Measurements from ENCODE around the gene SETD2.
A peak's percentile ranks its signal among the peaks of the same experiment; 100 is the strongest.

The SETD2 gene

GRCh38 chr3:47012342-47013230 is 151.3 kb downstream of the SETD2 start:
- Histone ChIP-seq H3K4me3 (ENCODE audit: low read depth, low read length) (no peak overlapping the region), H3K36me3 (ENCODE audit: control insufficient read depth, insufficient read depth, low read length) (peaks cover 7% of the 10 kb centered on the region), H3K9ac (ENCODE audit: low read depth, low read length) (no peak overlapping the region), H3K9me3 (ENCODE audit: control insufficient read depth, insufficient read depth, low read length) (no peaks in the 10 kb centered on the region), H3K27me3 (ENCODE audit: control insufficient read depth, insufficient read depth, low read length) (no peaks in the 10 kb centered on the region), H3K4me1 (ENCODE audit: control insufficient read depth, insufficient read depth, low read length) (no peaks in the 10 kb centered on the region)

- H3K4me3 ChIP-seq (ENCODE audit: low read depth, low read length) = no peak overlapping the region
- no peaks in the 10 kb centered on the region for H3K4me1 ChIP-seq (ENCODE audit: control insufficient read depth, insufficient read depth, low read length)
- no peak overlapping the region for H3K9ac ChIP-seq (ENCODE audit: low read depth, low read length)
- no peaks in the 10 kb centered on the region for H3K27me3 ChIP-seq (ENCODE audit: control insufficient read depth, insufficient read depth, low read length)
- peaks cover 6% of the 10 kb centered on the region for H3K36me3 ChIP-seq (ENCODE audit: control insufficient read depth, insufficient read depth, low read length)
- H3K9me3 ChIP-seq (ENCODE audit: control insufficient read depth, insufficient read depth, low read length) = no peaks in the 10 kb centered on the region
These were observed 152.5 kb downstream of the SETD2 start for GRCh38 chr3:47011371-47011770.

DNA sequence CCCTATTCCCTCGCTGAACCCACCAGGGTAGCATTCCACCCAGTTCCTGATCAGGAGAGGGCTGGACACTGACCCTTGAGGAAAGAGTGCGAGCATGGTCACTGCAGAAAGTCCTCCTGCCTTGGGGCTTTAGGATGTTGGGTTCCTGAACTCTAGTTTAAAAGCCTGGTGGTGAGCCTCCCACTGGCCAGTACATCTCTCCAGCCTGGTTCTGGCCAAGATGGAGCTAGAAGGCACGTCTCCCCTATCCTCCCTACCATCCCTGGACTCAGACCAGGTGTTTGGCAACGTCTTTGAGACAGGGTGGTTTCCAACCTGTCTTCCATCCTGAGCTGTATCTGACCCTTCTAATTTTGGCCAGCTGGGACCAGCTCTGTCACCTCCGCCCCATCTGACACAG is 153.0 kb downstream of the SETD2 start:
- Histone ChIP-seq H3K36me3 (ENCODE audit: control insufficient read depth, insufficient read depth, low read length) (peaks cover 11% of the 10 kb centered on the region), H3K9me3 (ENCODE audit: control insufficient read depth, insufficient read depth, low read length) (no peaks in the 10 kb centered on the region), H3K9ac (ENCODE audit: low read depth, low read length) (no peak overlapping the region), H3K4me3 (ENCODE audit: low read depth, low read length) (no peak overlapping the region), H3K4me1 (ENCODE audit: control insufficient read depth, insufficient read depth, low read length) (no peaks in the 10 kb centered on the region), H3K27me3 (ENCODE audit: control insufficient read depth, insufficient read depth, low read length) (no peaks in the 10 kb centered on the region)

DNA sequence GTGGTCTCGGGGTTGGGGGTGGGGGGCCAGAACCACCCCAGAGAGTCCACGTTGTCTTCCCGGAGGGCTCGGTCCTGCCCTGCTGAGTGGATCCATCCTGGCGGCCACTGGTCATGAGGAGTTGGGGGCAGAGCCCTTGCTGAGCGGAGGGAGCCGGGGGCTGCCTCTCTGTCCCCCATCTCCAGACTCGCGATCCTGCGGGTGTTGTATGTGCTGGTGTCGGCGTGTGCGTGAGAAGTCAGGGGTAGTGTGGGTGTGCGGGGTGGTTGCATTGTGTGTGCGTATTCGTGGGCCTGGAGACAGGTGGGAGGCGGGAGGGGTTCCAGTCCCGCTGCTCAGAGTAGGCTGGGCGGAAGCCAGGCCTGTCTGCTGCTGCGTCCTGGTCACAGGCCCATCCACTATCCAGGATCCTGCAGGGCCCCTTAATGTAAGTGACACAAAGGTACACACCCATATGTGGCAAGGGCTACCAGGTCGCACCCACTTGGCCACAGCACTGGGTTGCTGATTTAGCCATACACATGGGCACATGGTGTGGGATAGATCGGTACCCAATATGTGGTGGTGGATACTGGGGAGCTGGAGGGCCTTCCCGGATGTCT is 153.7 kb downstream of the SETD2 start:
- Histone ChIP-seq H3K27me3 (ENCODE audit: control insufficient read depth, insufficient read depth, low read length) (no peaks in the 10 kb centered on the region), H3K36me3 (ENCODE audit: control insufficient read depth, insufficient read depth, low read length) (peaks cover 18% of the 10 kb centered on the region), H3K9ac (ENCODE audit: low read depth, low read length) (peak overlapping the region; percentile 94), H3K9me3 (ENCODE audit: control insufficient read depth, insufficient read depth, low read length) (no peaks in the 10 kb centered on the region), H3K4me1 (ENCODE audit: control insufficient read depth, insufficient read depth, low read length) (no peaks in the 10 kb centered on the region), H3K4me3 (ENCODE audit: low read depth, low read length) (peak overlapping the region; percentile 79)

- H3K9me3 ChIP-seq (ENCODE audit: control insufficient read depth, insufficient read depth, low read length) = no peaks in the 10 kb centered on the region
- peaks cover 25% of the 10 kb centered on the region for H3K36me3 ChIP-seq (ENCODE audit: control insufficient read depth, insufficient read depth, low read length)
- no peaks in the 10 kb centered on the region for H3K4me1 ChIP-seq (ENCODE audit: control insufficient read depth, insufficient read depth, low read length)
- H3K4me3 ChIP-seq (ENCODE audit: low read depth, low read length) = peak overlapping the region; percentile 79
- H3K9ac ChIP-seq (ENCODE audit: low read depth, low read length) = peak overlapping the region; percentile 94
- no peaks in the 10 kb centered on the region for H3K27me3 ChIP-seq (ENCODE audit: control insufficient read depth, insufficient read depth, low read length)
These were observed 154.4 kb downstream of the SETD2 start for GRCh38 chr3:47009225-47010110.

GRCh38 chr3:47008851-47009224 is 155.1 kb downstream of the SETD2 start:
- Histone ChIP-seq H3K9ac (ENCODE audit: low read depth, low read length) (no peak overlapping the region), H3K9me3 (ENCODE audit: control insufficient read depth, insufficient read depth, low read length) (no peaks in the 10 kb centered on the region), H3K4me3 (ENCODE audit: low read depth, low read length) (peak overlapping the region; percentile 43), H3K36me3 (ENCODE audit: control insufficient read depth, insufficient read depth, low read length) (peaks cover 32% of the 10 kb centered on the region), H3K27me3 (ENCODE audit: control insufficient read depth, insufficient read depth, low read length) (no peaks in the 10 kb centered on the region), H3K4me1 (ENCODE audit: control insufficient read depth, insufficient read depth, low read length) (no peaks in the 10 kb centered on the region)

GRCh38 chr3:47008234-47008796 is 155.6 kb downstream of the SETD2 start:
- Histone ChIP-seq H3K36me3 (ENCODE audit: control insufficient read depth, insufficient read depth, low read length) (peaks cover 37% of the 10 kb centered on the region), H3K27me3 (ENCODE audit: control insufficient read depth, insufficient read depth, low read length) (no peaks in the 10 kb centered on the region), H3K4me3 (ENCODE audit: low read depth, low read length) (peak overlapping the region; percentile 43), H3K9ac (ENCODE audit: low read depth, low read length) (no peak overlapping the region), H3K4me1 (ENCODE audit: control insufficient read depth, insufficient read depth, low read length) (no peaks in the 10 kb centered on the region), H3K9me3 (ENCODE audit: control insufficient read depth, insufficient read depth, low read length) (no peaks in the 10 kb centered on the region)

GRCh38 chr3:47007482-47008233 is 156.3 kb downstream of the SETD2 start:
- Histone ChIP-seq H3K9me3 (ENCODE audit: control insufficient read depth, insufficient read depth, low read length) (no peaks in the 10 kb centered on the region), H3K4me3 (ENCODE audit: low read depth, low read length) (no peak overlapping the region), H3K36me3 (ENCODE audit: control insufficient read depth, insufficient read depth, low read length) (peaks cover 43% of the 10 kb centered on the region), H3K9ac (ENCODE audit: low read depth, low read length) (no peak overlapping the region), H3K27me3 (ENCODE audit: control insufficient read depth, insufficient read depth, low read length) (no peaks in the 10 kb centered on the region), H3K4me1 (ENCODE audit: control insufficient read depth, insufficient read depth, low read length) (no peaks in the 10 kb centered on the region)

DNA sequence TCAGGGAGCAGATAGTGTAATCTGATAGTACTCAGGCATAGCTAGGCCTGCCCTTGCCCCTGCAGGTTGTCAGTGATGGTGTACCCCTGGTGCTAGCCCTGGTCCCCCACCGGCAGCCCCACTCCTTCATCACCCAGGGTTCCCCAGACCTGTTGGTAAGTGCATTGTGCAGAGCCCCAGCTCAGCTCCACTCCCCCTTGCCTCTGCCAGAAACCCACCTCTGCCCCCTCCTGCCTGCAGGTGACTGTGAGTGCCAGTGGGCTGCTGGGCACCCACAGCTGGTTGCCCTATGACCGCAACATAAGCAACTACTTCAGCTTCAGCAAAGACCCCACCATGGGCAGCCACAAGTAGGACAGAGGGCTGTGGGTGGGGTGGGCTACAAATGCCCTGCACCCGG is 156.9 kb downstream of the SETD2 start:
- Histone ChIP-seq H3K4me3 (ENCODE audit: low read depth, low read length) (no peak overlapping the region), H3K36me3 (ENCODE audit: control insufficient read depth, insufficient read depth, low read length) (peaks cover 48% of the 10 kb centered on the region), H3K9me3 (ENCODE audit: control insufficient read depth, insufficient read depth, low read length) (no peaks in the 10 kb centered on the region), H3K27me3 (ENCODE audit: control insufficient read depth, insufficient read depth, low read length) (no peaks in the 10 kb centered on the region), H3K4me1 (ENCODE audit: control insufficient read depth, insufficient read depth, low read length) (no peaks in the 10 kb centered on the region), H3K9ac (ENCODE audit: low read depth, low read length) (no peak overlapping the region)

DNA sequence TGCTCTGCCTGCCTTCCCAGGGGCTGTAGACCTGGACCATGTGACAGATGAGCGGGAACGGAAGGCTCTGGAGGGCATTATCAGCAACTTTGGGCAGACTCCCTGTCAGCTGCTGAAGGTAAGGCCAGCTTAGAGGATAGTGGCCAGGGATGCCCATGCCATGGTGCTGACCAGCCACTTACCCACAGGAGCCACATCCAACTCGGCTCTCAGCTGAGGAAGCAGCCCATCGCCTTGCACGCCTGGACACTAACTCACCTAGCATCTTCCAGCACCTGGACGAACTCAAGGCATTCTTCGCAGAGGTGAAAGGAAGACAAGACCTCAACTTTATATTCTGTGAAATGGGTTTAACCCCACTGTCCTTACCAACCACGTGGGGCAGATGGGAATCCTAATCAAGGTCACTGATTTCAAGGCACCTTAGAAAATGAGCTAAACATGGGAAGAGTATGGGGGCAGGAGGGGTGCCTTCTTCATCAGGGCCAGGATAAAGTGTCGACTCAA is 157.7 kb downstream of the SETD2 start:
- no peak overlapping the region for H3K9ac ChIP-seq (ENCODE audit: low read depth, low read length)
- no peaks in the 10 kb centered on the region for H3K4me1 ChIP-seq (ENCODE audit: control insufficient read depth, insufficient read depth, low read length)
- H3K9me3 ChIP-seq (ENCODE audit: control insufficient read depth, insufficient read depth, low read length) = no peaks in the 10 kb centered on the region
- H3K4me3 ChIP-seq (ENCODE audit: low read depth, low read length) = no peak overlapping the region
- peaks cover 50% of the 10 kb centered on the region for H3K36me3 ChIP-seq (ENCODE audit: control insufficient read depth, insufficient read depth, low read length)
- no peaks in the 10 kb centered on the region for H3K27me3 ChIP-seq (ENCODE audit: control insufficient read depth, insufficient read depth, low read length)
